Measurements from ENCODE around the gene SBK3. TPM values are rescaled to one million over a fixed set of nuclear protein-coding genes. Genes with fewer than 3 reads are reported as not detected.

Gene SBK3
- total RNA-seq, 1 experiment from 2014 or later: 0.57 TPM

DNA sequence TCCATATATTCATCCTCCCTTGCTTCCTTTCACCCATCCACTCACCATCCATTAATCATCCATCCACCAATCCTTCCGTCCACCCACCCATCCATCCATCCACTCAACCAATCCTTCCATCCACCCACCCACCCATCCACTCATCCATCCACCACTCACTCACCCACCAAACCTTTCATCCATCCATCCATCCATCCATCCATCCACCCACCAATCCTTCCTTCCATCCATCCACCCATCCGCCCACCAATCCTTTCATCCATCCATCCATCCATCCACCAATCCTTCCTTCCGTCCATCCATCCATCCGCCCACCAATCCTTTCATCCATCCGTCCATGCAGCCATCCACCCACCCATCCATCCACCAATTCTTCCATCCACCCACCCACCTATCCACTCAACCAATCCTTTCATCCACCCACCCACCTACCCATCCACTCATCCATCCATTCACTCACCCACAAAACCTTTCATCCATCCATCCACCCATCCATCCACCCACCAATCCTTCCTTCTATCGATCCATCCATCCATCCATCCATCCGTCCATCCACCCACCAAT is 3.0 kb downstream of the SBK3 start:
- DNase-seq: no peak
- Mint-ChIP-seq H3K27ac (ENCODE audit: unreplicated experiment) (no peak overlapping the region), H3K4me3 (ENCODE audit: low read depth, unreplicated experiment) (no peak overlapping the region), H3K36me3 (ENCODE audit: insufficient read depth, unreplicated experiment) (peaks cover 4% of the 10 kb centered on the region), H3K9me3 (ENCODE audit: low read depth, unreplicated experiment) (peaks cover 6% of the 10 kb centered on the region), H3K27me3 (ENCODE audit: unreplicated experiment) (peaks cover 43% of the 10 kb centered on the region), H3K4me1 (ENCODE audit: low read depth, unreplicated experiment) (peaks cover 22% of the 10 kb centered on the region)
- CTCF ChIA-PET: no interaction called here
- TF ChIP-seq, protein P1, sequence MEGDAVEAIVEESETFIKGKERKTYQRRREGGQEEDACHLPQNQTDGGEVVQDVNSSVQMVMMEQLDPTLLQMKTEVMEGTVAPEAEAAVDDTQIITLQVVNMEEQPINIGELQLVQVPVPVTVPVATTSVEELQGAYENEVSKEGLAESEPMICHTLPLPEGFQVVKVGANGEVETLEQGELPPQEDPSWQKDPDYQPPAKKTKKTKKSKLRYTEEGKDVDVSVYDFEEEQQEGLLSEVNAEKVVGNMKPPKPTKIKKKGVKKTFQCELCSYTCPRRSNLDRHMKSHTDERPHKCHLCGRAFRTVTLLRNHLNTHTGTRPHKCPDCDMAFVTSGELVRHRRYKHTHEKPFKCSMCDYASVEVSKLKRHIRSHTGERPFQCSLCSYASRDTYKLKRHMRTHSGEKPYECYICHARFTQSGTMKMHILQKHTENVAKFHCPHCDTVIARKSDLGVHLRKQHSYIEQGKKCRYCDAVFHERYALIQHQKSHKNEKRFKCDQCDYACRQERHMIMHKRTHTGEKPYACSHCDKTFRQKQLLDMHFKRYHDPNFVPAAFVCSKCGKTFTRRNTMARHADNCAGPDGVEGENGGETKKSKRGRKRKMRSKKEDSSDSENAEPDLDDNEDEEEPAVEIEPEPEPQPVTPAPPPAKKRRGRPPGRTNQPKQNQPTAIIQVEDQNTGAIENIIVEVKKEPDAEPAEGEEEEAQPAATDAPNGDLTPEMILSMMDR (IDR thresholded peaks at IDR 0.05; ENCODE audit: unreplicated experiment): no peak
- BruUV-seq (replicated peaks): no TSS peak
- intact Hi-C loops (cut with micrococcal nuclease; ENCODE audit: unreplicated experiment): no loop called here

DNA sequence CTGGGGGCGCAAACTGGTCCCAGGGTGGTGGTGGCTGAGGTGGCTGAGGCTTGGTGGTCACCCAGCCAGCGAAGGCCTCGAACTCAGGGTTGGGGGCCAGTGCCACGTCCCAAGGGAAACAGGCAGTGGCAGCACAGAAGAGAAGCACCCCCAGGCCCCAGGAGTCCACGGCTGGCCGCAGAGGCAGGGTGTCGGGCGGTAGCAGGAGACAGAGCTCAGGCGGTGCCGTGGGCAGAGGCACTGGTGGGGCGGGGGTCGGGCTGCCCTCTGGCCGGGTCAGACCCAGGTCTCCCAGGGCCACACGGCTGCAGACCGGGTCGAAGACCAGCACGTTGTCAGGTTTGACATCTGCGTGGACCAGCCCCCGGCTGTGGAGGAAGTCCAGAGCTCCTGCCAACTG is 4.3 kb downstream of the SBK3 start:
- CTCF ChIA-PET: interaction anchor here (0.6 kb wide), 1 partner anchor 12 kb away, joined by 3 read pairs; no protein-coding TSS in a partner anchor
- intact Hi-C loops (cut with micrococcal nuclease; ENCODE audit: unreplicated experiment): no loop called here
- peaks cover 41% of the 10 kb centered on the region for H3K27me3 Mint-ChIP-seq (ENCODE audit: unreplicated experiment)
- no peaks in the 10 kb centered on the region for H3K36me3 Mint-ChIP-seq (ENCODE audit: insufficient read depth, unreplicated experiment)
- TF ChIP-seq, protein P1 (IDR thresholded peaks at IDR 0.05; ENCODE audit: unreplicated experiment): no peak
- no peak overlapping the region for H3K27ac Mint-ChIP-seq (ENCODE audit: unreplicated experiment)
- peaks cover 6% of the 10 kb centered on the region for H3K9me3 Mint-ChIP-seq (ENCODE audit: low read depth, unreplicated experiment)
- DNase-seq: no peak
- H3K4me1 Mint-ChIP-seq (ENCODE audit: low read depth, unreplicated experiment): peaks cover 14% of the 10 kb centered on the region
- H3K4me3 Mint-ChIP-seq (ENCODE audit: low read depth, unreplicated experiment): no peak overlapping the region
- no TSS peak for BruUV-seq (replicated peaks)

DNA sequence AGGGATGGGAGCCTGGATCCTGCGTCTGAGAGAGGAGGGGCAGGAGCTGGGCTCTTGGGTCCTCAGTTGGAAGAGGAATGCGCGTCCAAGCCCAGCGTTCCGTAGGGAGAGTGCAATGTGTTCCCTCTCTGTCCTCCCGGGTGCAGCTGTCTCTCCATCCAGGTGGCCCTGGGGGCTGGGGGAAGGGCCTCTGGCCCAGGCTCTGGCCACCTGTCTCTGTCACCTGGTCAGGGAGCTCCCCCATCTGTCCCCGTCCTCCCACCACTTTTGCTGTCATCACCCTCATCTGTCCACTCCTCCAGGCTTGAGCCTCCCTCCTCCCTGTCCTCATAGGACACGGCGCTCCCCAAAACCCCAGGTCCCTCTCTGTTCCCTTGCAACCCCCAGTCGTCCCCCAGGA is 4.7 kb downstream of the SBK3 start:
- H3K27ac Mint-ChIP-seq (ENCODE audit: unreplicated experiment): no peak overlapping the region
- no TSS peak for BruUV-seq (replicated peaks)
- no peak for DNase-seq
- TF ChIP-seq, protein P1 (IDR thresholded peaks at IDR 0.05; ENCODE audit: unreplicated experiment): no peak
- no peak overlapping the region for H3K4me3 Mint-ChIP-seq (ENCODE audit: low read depth, unreplicated experiment)
- peaks cover 9% of the 10 kb centered on the region for H3K4me1 Mint-ChIP-seq (ENCODE audit: low read depth, unreplicated experiment)
- intact Hi-C loops (cut with micrococcal nuclease; ENCODE audit: unreplicated experiment): no loop called here
- H3K27me3 Mint-ChIP-seq (ENCODE audit: unreplicated experiment): peaks cover 37% of the 10 kb centered on the region
- peaks cover 6% of the 10 kb centered on the region for H3K9me3 Mint-ChIP-seq (ENCODE audit: low read depth, unreplicated experiment)
- CTCF ChIA-PET: no interaction called here
- no peaks in the 10 kb centered on the region for H3K36me3 Mint-ChIP-seq (ENCODE audit: insufficient read depth, unreplicated experiment)

DNA sequence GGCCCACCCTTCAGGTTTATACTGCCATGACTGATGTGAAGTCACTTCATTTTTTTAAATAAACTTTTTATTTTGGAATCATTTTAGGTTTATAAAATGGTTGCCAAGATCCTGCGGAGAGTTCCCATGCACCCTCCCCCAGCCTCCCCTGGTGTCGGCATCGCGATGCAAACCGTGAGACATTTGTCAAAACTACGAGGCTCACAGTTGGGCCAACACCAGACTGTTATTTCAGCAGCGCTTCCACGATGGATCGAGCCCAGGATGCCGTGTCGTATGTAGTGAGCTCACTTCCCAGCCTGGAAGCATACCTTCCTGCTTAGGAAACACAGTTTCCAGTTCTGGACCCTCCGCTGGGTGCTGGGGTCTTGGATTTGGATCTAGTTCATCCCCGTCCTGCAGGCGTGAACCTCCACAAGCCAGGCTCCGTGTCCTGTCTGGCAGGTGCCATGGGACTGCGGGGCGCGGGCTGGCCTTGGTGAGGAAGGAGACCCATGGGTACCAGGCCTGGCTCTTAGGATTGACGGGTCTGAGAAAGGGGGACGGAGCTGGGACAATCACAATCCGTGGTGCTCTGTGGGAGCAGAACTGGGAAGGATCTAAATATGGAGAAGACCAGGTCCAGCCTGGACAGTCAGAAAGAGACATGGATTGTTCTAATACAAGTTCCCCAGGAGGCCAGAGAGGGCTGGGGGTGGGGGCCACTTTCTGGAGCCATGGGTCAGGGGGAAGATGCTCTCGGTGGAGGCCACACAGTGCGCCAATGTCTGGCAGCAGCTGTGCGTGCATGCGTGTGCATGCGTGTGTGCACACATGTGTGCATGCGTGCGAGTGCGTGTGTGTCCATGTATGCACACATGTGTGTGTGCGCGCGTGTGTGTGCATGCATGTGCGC is 6.0 kb downstream of the SBK3 start:
- Mint-ChIP-seq H3K27ac (ENCODE audit: unreplicated experiment) (no peak overlapping the region), H3K27me3 (ENCODE audit: unreplicated experiment) (peaks cover 30% of the 10 kb centered on the region), H3K4me1 (ENCODE audit: low read depth, unreplicated experiment) (no peaks in the 10 kb centered on the region), H3K36me3 (ENCODE audit: insufficient read depth, unreplicated experiment) (no peaks in the 10 kb centered on the region), H3K9me3 (ENCODE audit: low read depth, unreplicated experiment) (peaks cover 6% of the 10 kb centered on the region), H3K4me3 (ENCODE audit: low read depth, unreplicated experiment) (no peak overlapping the region)
- DNase-seq: no peak
- no TSS peak for BruUV-seq (replicated peaks)
- TF ChIP-seq, protein P1 (IDR thresholded peaks at IDR 0.05; ENCODE audit: unreplicated experiment): no peak
- intact Hi-C loops (cut with micrococcal nuclease; ENCODE audit: unreplicated experiment): no loop called here
- CTCF ChIA-PET: no interaction called here

All from Calu3 (cell line).